ENCODE data around the gene SLC39A7.

DNA sequence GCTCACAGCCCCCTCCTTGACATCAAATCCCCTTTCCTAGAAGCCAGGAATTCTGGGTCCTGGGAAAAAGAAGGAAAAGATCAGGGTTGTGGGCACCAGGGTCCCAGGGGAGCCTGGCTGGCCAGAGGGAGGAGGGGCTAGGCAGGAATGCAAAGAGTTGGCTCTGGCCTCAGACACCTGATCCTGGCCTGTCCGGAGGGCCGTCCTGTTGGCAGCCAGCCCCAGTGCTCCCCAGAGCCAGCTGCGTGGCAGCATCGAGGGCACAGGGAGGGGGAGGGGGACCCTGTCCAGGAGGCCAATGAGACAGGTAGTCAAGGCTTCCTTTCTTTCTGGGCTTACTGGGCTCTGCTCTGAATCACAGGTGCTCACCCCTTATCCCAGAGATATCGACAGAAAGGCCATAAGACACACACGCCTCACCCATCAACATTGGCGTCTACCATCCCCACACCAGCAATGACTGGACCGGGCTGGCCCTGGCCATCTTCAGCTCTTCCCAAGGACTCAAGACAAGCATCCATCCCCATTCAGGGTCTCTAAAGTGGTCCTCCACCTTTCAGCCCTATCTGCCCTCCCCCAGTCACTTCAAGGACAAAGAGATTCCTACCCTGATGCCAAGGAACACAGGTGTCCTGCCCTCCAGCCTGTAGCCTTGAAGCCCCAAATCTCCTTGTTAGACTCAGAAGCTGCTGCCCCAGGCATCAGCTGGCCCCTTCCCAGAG lies 9.1 kb upstream of the SLC39A7 start:
- TF ChIP-seq CTCF (IDR thresholded peaks at IDR 0.05 in 4 of 5, conservative IDR thresholded peaks at IDR 0.05 in 1 of 5) (no peak), POLR2A (IDR thresholded peaks at IDR 0.05) (no peak)

All from gastrocnemius medialis (tissue), 4 donors.